HL-60 (cell line): ENCODE results near the gene TMEM225.

Experiments
- DNase-seq, 2 experiments: peaks; one replicate each; pipeline ENCODE4 v3.0.0-alpha.2; 2010 to 2020; ENCODE audit warnings: low read depth in 1 of 2, low spot score in 1 of 2
- H3K27ac ChIP-seq: fragments of 250-450 bp; sonication (Bioruptor Pico); replicated peaks from 2 replicates; pipeline ENCODE4 v1.5.1; 2020; ENCODE audit warnings: mild to moderate bottlenecking, moderate library complexity
- H3K27me3 ChIP-seq: fragments of 250-450 bp; sonication (Bioruptor Pico); 2 replicates; pipeline ENCODE4 v1.5.1; 2021; ENCODE audit warnings: mild to moderate bottlenecking, moderate library complexity; ENCODE audit not compliant: insufficient read depth, poor library complexity, severe bottlenecking
- H3K4me3 ChIP-seq: replicated peaks from 2 replicates; pipeline ENCODE4 v1.5.1; 2011; ENCODE audit warnings: mild to moderate bottlenecking, control low read depth, low read length; ENCODE audit not compliant: insufficient read depth
- GABPA ChIP-seq: IDR thresholded peaks from 2 replicates; pipeline ENCODE4 v1.6.1; 2012; ENCODE audit warnings: low read depth
- POLR2AphosphoS5 ChIP-seq: IDR thresholded peaks from 2 replicates; pipeline ENCODE4 v1.6.1; 2012; ENCODE audit warnings: low read depth
- SPI1 ChIP-seq: IDR thresholded peaks from 2 replicates; pipeline ENCODE4 v1.6.1; 2012; ENCODE audit warnings: low read depth, mild to moderate bottlenecking, borderline replicate concordance
- TF ChIP-seq, protein P1 (sequence below): IDR thresholded peaks from one replicate; pipeline ENCODE4 v1.5.1; 2011; ENCODE audit warnings: low read length, control low read depth, inconsistent platforms; ENCODE audit not compliant: insufficient read depth
- TF ChIP-seq, protein P2 (sequence below): IDR thresholded peaks from 2 replicates; pipeline ENCODE4 v1.6.1; 2012; ENCODE audit warnings: low read depth; ENCODE audit not compliant: insufficient replicate concordance

TMEM225 gene

DNA sequence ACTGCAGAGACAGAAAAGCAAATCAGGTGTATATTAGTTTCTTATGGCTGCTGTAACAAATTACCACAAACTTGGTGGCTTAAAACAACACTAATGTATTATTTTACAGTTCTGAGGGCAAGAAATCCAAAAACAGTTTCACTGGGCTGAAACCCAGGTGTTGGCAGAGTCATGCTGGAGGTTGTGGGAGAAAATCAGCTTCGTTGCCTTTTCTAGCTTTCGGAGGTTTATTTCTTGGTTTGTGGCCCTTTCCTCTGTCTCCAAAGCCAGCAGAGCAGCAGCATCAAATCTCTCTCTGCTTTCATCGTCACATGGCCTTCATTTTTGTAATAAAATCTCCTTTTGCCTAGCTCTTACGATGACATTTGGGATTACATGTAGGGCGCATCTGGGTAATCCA, 46.3 kb downstream of the TMEM225 start:
- DNase-seq = no peak
- no peak for TF ChIP-seq SPI1
- TF ChIP-seq, protein P1, sequence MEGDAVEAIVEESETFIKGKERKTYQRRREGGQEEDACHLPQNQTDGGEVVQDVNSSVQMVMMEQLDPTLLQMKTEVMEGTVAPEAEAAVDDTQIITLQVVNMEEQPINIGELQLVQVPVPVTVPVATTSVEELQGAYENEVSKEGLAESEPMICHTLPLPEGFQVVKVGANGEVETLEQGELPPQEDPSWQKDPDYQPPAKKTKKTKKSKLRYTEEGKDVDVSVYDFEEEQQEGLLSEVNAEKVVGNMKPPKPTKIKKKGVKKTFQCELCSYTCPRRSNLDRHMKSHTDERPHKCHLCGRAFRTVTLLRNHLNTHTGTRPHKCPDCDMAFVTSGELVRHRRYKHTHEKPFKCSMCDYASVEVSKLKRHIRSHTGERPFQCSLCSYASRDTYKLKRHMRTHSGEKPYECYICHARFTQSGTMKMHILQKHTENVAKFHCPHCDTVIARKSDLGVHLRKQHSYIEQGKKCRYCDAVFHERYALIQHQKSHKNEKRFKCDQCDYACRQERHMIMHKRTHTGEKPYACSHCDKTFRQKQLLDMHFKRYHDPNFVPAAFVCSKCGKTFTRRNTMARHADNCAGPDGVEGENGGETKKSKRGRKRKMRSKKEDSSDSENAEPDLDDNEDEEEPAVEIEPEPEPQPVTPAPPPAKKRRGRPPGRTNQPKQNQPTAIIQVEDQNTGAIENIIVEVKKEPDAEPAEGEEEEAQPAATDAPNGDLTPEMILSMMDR = no peak
- TF ChIP-seq, protein P2, sequence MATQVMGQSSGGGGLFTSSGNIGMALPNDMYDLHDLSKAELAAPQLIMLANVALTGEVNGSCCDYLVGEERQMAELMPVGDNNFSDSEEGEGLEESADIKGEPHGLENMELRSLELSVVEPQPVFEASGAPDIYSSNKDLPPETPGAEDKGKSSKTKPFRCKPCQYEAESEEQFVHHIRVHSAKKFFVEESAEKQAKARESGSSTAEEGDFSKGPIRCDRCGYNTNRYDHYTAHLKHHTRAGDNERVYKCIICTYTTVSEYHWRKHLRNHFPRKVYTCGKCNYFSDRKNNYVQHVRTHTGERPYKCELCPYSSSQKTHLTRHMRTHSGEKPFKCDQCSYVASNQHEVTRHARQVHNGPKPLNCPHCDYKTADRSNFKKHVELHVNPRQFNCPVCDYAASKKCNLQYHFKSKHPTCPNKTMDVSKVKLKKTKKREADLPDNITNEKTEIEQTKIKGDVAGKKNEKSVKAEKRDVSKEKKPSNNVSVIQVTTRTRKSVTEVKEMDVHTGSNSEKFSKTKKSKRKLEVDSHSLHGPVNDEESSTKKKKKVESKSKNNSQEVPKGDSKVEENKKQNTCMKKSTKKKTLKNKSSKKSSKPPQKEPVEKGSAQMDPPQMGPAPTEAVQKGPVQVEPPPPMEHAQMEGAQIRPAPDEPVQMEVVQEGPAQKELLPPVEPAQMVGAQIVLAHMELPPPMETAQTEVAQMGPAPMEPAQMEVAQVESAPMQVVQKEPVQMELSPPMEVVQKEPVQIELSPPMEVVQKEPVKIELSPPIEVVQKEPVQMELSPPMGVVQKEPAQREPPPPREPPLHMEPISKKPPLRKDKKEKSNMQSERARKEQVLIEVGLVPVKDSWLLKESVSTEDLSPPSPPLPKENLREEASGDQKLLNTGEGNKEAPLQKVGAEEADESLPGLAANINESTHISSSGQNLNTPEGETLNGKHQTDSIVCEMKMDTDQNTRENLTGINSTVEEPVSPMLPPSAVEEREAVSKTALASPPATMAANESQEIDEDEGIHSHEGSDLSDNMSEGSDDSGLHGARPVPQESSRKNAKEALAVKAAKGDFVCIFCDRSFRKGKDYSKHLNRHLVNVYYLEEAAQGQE = no peak
- TF ChIP-seq GABPA = no peak
- no peak for TF ChIP-seq POLR2AphosphoS5
- H3K4me3 ChIP-seq = no peak overlapping the region

DNA sequence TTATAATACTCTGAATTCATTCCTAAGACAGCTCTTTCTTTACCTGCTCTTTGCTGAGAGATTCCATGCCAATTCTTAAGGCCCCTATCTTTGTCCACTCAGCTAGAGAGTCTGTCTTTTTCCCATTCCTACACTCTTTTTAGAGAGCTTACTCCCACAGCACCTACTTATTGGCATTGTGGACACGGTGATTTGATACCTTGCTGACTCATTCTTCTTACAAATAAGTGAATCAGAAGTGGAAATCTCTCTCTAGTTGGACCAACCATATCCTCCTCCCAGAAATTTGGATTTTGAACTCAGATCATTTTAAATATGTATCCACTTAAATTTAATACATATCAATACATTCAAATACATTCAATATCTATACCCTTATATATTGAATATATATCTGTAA, 46.8 kb downstream of the TMEM225 start:
- Histone ChIP-seq H3K27ac (no peak overlapping the region), H3K4me3 (no peak overlapping the region), H3K27me3 (peaks cover 4% of the 10 kb centered on the region)
- TF ChIP-seq GABPA = no peak
- TF ChIP-seq, protein P1 = no peak
- TF ChIP-seq SPI1 = no peak
- no peak for TF ChIP-seq POLR2AphosphoS5
- TF ChIP-seq, protein P2 = no peak
- no peak for DNase-seq

More for the DNA sequence above, 46.3 kb downstream of the TMEM225 start:
- peaks cover 4% of the 10 kb centered on the region for H3K27me3 ChIP-seq
- H3K27ac ChIP-seq = no peak overlapping the region

DNA sequence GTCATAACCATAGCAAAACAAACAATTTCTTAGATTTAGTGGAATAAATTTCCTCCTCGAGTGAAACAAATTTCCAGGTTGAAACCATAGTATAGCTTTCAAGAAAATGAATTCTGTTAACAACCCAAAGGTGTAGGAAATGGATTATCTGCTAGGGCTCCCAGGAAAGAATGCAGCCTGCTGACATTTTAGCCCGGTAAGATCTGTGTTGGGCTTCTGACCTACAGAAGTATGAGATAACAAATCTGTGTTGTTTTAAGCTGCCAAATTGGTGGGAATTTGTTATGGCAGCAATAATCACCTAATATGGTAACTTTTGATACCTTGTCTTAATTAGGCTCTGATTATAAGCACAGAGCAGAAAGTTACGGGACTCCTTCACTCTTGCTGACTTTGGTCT, 47.3 kb downstream of the TMEM225 start:
- Histone ChIP-seq H3K27me3 (peaks cover 3% of the 10 kb centered on the region), H3K4me3 (no peak overlapping the region), H3K27ac (no peak overlapping the region)
- no peak for TF ChIP-seq SPI1
- TF ChIP-seq, protein P2 = no peak
- TF ChIP-seq, protein P1 = no peak
- no peak for TF ChIP-seq GABPA
- no peak for TF ChIP-seq POLR2AphosphoS5
- no peak for DNase-seq
